ENCODE data around the gene BSN. TPM values are rescaled to one million over a fixed set of nuclear protein-coding genes. Genes with fewer than 3 reads are reported as not detected.
A peak's percentile ranks its signal among the peaks of the same experiment; 100 is the strongest.

Gene BSN
- total and polyA plus RNA-seq, 2 experiments from 2014 or later, result 1.2 to 2.1 TPM

DNA sequence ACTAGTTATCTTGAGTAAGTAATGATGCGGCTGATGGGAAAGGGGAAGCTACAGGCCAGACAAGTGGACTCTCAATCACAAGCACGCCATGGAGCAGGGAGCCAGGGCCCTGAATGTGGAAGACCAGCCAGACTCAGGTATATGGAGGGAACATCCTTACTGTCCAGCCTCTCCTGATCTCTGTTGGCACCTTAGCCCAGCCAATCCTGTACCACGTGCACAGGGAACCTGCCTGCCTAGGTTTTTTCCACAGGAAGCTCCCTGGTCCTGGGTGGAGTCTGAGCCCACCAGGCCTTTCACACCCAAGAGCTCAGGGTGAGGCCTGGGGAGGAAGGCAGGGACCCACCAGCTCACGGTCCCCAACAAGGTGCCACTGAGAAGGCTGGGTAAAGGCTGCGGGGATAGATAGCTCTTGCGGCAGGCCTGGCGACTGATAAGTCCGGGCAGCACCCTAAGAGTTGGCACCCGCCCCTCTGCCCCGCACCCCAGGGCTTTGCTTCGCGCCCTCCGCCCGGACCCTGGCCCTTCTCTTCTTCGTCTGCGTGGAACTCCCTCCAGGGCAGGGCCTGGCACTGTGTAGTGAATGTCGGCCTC, 118.9 kb downstream of the BSN start:
- Histone ChIP-seq H3K27me3 (no peaks in the 10 kb centered on the region), H3K27ac (peak overlapping the region; percentile 96), H3K4me1 (ENCODE audit: low read depth) (peaks cover 11% of the 10 kb centered on the region), H3K36me3 (peaks cover 7% of the 10 kb centered on the region), H3K9me3 (ENCODE audit: low read depth) (no peaks in the 10 kb centered on the region), H3K4me3 (peak overlapping the region; percentile 63)
- DNase-seq (ENCODE audit: low read depth in 1 of 2, low spot score in 1 of 2), result peak in 1 of 2 donors; percentile 7
- TF ChIP-seq, protein P1, sequence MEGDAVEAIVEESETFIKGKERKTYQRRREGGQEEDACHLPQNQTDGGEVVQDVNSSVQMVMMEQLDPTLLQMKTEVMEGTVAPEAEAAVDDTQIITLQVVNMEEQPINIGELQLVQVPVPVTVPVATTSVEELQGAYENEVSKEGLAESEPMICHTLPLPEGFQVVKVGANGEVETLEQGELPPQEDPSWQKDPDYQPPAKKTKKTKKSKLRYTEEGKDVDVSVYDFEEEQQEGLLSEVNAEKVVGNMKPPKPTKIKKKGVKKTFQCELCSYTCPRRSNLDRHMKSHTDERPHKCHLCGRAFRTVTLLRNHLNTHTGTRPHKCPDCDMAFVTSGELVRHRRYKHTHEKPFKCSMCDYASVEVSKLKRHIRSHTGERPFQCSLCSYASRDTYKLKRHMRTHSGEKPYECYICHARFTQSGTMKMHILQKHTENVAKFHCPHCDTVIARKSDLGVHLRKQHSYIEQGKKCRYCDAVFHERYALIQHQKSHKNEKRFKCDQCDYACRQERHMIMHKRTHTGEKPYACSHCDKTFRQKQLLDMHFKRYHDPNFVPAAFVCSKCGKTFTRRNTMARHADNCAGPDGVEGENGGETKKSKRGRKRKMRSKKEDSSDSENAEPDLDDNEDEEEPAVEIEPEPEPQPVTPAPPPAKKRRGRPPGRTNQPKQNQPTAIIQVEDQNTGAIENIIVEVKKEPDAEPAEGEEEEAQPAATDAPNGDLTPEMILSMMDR (IDR thresholded peaks at IDR 0.05; ENCODE audit: low read depth, low read length), result no peak

DNA sequence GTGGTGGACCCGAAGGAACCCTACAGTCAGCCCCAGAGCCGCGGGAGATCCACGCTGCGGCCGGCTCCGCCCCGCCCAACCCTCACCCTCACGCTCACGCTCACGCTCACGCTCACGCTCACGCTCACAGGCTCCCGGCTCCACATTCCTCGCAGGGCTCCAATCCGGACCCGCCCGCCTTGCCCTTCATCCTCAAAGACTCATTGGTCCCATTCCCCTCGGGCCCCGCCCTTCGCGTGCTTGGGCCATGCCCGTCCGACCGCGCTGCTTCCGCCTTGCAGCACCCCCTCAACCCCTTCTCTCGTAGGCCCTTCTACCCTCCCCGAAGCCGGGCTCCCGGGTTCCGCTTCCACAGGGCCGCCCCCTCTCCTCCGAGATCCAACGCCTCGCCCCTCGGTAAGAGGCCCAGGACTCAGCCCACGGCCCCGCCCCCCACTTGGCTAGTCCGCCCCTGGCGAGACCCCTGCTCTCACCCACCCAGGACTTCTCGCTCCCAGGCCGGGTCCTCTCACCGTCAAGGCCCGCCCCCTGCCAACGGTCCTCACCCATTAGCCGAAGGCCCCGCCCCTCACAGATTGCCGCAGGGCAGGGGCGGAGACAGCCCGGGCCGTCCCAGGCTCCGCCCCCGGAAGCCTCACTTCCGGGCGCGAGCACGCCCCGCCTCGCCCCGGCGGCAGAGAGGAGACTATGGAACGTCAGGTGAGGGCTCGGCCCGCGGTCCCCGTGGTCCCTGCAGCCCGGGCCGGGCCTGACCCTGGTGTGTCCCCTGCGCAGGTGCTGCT, 119.6 kb downstream of the BSN start, which contains the start of gene APEH:
TSS of gene APEH (plus strand) at position 637 of the 782 bp plus-strand sequence. CDS start at position 688, 51 bp downstream.
- peak within 1 kb of the TSS; percentile 96 for H3K27ac ChIP-seq
- H3K4me1 ChIP-seq (ENCODE audit: low read depth), result peaks cover 11% of the 10 kb centered on the region
- peak; percentile 99 for DNase-seq (ENCODE audit: low read depth in 1 of 2, low spot score in 1 of 2)
- TF ChIP-seq, protein P1 (IDR thresholded peaks at IDR 0.05; ENCODE audit: low read depth, low read length), result no peak
- no peaks in the 10 kb centered on the region for H3K27me3 ChIP-seq
- peak within 1 kb of the TSS; percentile 63 for H3K4me3 ChIP-seq
- peaks cover 10% of the 10 kb centered on the region for H3K36me3 ChIP-seq
- no peaks in the 10 kb centered on the region for H3K9me3 ChIP-seq (ENCODE audit: low read depth)

DNA sequence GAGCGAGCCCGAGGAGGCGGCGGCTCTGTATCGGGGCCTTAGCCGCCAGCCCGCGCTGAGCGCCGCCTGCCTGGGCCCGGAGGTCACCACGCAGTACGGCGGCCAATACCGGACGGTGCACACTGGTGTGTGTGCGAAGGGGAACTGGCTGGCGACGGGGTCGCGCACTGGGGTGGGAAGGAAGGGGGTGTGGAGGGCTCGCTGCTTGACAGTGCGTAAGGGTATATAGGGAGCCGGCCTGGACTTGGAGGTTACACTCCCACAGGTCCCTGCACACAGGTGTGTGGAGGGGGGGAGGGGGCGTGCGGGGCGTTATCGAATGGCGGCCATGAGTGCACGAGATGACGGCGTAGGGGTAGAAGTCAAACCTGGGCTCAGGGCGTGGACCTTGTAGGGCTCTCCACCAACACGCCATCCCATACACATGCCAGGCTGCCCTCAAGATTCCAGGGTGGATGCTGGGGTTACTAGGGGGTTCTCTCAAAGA, 120.3 kb downstream of the BSN start:
- Histone ChIP-seq H3K36me3 (peaks cover 14% of the 10 kb centered on the region), H3K27ac (peak overlapping the region; percentile 96), H3K4me3 (peak overlapping the region; percentile 63), H3K4me1 (ENCODE audit: low read depth) (peaks cover 11% of the 10 kb centered on the region), H3K27me3 (no peaks in the 10 kb centered on the region), H3K9me3 (ENCODE audit: low read depth) (no peaks in the 10 kb centered on the region)
- TF ChIP-seq, protein P1 (IDR thresholded peaks at IDR 0.05; ENCODE audit: low read depth, low read length), result no peak
- DNase-seq (ENCODE audit: low read depth in 1 of 2, low spot score in 1 of 2), result peak in 1 of 2 donors; percentile 25

DNA sequence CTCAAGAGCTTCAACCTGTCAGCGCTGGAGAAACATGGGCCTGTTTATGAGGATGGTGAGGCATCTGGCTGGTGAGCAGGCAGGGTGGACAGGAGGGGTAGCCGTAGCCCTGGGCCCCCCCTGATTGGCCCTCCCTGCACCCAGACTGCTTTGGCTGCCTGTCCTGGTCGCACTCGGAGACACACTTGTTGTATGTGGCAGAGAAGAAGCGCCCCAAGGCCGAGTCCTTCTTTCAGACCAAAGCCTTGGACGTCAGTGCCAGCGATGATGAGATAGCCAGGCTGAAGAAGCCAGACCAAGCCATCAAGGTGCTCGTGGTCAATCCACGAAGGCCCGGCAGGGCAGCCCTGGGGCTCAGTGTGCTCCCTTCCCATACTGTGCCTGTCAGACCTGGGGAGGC, 121.6 kb downstream of the BSN start:
- TF ChIP-seq, protein P1 (IDR thresholded peaks at IDR 0.05; ENCODE audit: low read depth, low read length), result no peak
- peaks cover 21% of the 10 kb centered on the region for H3K36me3 ChIP-seq
- no peak overlapping the region for H3K27ac ChIP-seq
- H3K4me1 ChIP-seq (ENCODE audit: low read depth), result peaks cover 11% of the 10 kb centered on the region
- no peak for DNase-seq (ENCODE audit: low read depth in 1 of 2, low spot score in 1 of 2)
- H3K4me3 ChIP-seq, result no peak overlapping the region
- no peaks in the 10 kb centered on the region for H3K9me3 ChIP-seq (ENCODE audit: low read depth)
- no peaks in the 10 kb centered on the region for H3K27me3 ChIP-seq

GRCh38 chr3:49680493-49681231, 126.4 kb downstream of the BSN start:
- Histone ChIP-seq H3K27me3 (no peaks in the 10 kb centered on the region), H3K4me1 (ENCODE audit: low read depth) (no peaks in the 10 kb centered on the region), H3K36me3 (peaks cover 46% of the 10 kb centered on the region), H3K9me3 (ENCODE audit: low read depth) (no peaks in the 10 kb centered on the region), H3K4me3 (no peak overlapping the region), H3K27ac (no peak overlapping the region)
- DNase-seq (ENCODE audit: low read depth in 1 of 2, low spot score in 1 of 2), result no peak
- TF ChIP-seq, protein P1 (IDR thresholded peaks at IDR 0.05; ENCODE audit: low read depth, low read length), result no peak
